Esophagus muscularis mucosa (tissue), 4 donors: Measurements from ENCODE around the gene GOSR1.

Experiments used
- CTCF ChIP-seq, 3 experiments: fragments of 200-600 bp in 2 of 3; fragments of 450-650 bp in 1 of 3; sonication (generic) in 2 of 3; IDR thresholded peaks; one replicate each; pipeline ENCODE4 v1.5.1; 2017 to 2019; ENCODE audit warnings: antibody characterized with exemption in 3 of 3, mild to moderate bottlenecking in 2 of 3, moderate library complexity in 1 of 3
- EP300 ChIP-seq: sonication (generic); formaldehyde crosslinking; IDR thresholded peaks from one replicate; pipeline ENCODE4 v1.6.1; 2017; ENCODE audit warnings: antibody characterized with exemption
- POLR2A ChIP-seq: fragments of 450-650 bp; IDR thresholded peaks from one replicate; pipeline ENCODE4 v1.6.1; 2017; ENCODE audit warnings: antibody characterized with exemption, moderate library complexity, mild to moderate bottlenecking, low read depth

DNA sequence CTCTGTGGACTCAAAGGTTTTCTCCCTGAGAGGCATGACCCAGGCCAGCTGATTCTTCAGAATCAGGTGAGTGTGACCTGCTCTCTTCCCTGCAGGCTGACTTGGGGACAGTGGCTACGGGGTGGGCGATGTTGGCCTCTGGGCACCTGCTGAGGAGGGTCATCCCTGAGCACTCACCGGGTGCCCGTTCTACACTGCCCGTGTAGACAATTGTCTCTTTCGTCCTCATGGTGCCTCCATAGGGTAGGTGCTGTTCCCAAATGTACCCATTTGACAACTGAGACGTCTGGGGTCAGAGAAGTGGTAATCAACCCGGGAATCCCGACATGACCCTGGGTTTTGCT, 74.8 kb downstream of the GOSR1 start:
- TF ChIP-seq CTCF (IDR thresholded peaks at IDR 0.05) (no peak), EP300 (no peak), POLR2A (no peak)
